ENCODE measurements around the gene KNSTRN. TPM values are rescaled to one million over a fixed set of nuclear protein-coding genes. Genes with fewer than 3 reads are reported as not detected.

The KNSTRN gene
- total RNA-seq, 1 donor from 2014 or later, result 152 TPM

DNA sequence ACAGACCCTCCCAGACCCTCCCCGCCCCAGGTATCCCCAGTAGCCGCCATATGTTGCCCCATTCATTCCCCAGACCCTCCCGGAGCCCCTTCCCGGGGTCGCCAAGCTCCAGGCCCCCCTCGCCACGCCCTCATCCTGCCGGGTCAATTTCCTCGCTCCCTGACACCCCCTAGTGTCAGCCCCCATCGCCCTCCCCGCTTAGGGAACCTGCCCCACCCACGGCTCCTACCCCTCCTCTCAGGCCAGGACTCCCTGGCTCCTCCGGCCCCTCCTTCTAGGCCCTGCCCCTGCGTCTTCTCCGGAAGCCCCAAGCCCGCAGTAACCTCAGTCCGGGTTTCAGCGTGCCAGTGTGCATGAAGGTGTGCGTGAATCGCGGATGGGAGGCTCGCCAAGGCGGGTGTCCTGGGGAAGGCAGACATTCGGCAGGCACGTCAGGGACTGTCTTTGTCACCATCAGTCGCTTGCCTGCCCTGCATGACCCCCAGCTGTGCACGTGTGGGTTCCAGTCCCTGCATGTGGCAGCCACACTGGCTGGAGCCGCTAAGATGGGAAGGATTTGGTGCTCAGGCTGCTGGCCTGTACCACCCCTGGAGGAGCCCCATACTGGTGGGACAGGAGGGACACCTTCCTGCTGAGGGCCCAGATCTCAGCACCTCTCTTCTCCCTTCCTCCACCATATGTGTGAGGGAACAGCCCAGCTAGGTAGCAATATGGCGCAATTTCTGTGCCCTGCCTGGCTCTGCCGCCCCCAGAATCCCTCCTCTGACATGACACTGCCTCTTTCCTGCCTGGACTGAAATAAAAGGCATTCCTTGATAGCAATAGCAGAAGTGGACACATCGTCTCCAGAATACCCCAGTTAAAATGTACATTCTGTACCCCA, 23.8 kb upstream of the KNSTRN start:
- DNase-seq (ENCODE audit: low spot score), result no peak
- peaks cover 28% of the 10 kb centered on the region for H3F3A ChIP-seq (ENCODE audit: low read depth)
- H3K4me3 ChIP-seq, result peak overlapping the region; percentile 70
- H3K79me2 ChIP-seq (ENCODE audit: low read depth), result no peaks in the 10 kb centered on the region
- no peaks in the 10 kb centered on the region for H3K9me3 ChIP-seq (ENCODE audit: low read depth)
- peaks cover 18% of the 10 kb centered on the region for H3K4me1 ChIP-seq
- no peaks in the 10 kb centered on the region for H3K9me3 Mint-ChIP-seq
- no peaks in the 10 kb centered on the region for H3K36me3 ChIP-seq
- H2AFZ ChIP-seq (replicated peaks), result no peak overlapping the region
- peaks cover 11% of the 10 kb centered on the region for H4K20me1 ChIP-seq (ENCODE audit: low read depth)
- no peak overlapping the region for H3K27ac Mint-ChIP-seq
- H3K36me3 Mint-ChIP-seq, result no peaks in the 10 kb centered on the region
- peaks cover 33% of the 10 kb centered on the region for H3K27me3 Mint-ChIP-seq (ENCODE audit: insufficient read depth, low read depth)
- peak overlapping the region; percentile 98 for H3K4me2 ChIP-seq
- peak overlapping the region; percentile 85 for H3K4me3 Mint-ChIP-seq
- H3K4me1 Mint-ChIP-seq, result peaks cover 23% of the 10 kb centered on the region
- TF ChIP-seq EZH2phosphoT487 (IDR thresholded peaks at IDR 0.05) (no peak), CTCF (IDR thresholded peaks at IDR 0.05) (peak; percentile 26), EZH2 (IDR thresholded peaks at IDR 0.05) (no peak)
- H3K9ac ChIP-seq, result no peak overlapping the region
- H3K27me3 ChIP-seq, result peaks cover 62% of the 10 kb centered on the region
- no peak overlapping the region for H3K27ac ChIP-seq

GRCh38 chr15:40360015-40360414, 22.5 kb upstream of the KNSTRN start:
- Mint-ChIP-seq H3K27me3 (ENCODE audit: insufficient read depth, low read depth) (peaks cover 36% of the 10 kb centered on the region), H3K4me1 (peaks cover 13% of the 10 kb centered on the region), H3K27ac (no peak overlapping the region), H3K4me3 (peak overlapping the region; percentile 85), H3K9me3 (no peaks in the 10 kb centered on the region), H3K36me3 (no peaks in the 10 kb centered on the region)
- H3F3A ChIP-seq (ENCODE audit: low read depth), result peaks cover 25% of the 10 kb centered on the region
- H3K9ac ChIP-seq, result no peak overlapping the region
- peaks cover 8% of the 10 kb centered on the region for H3K4me1 ChIP-seq
- H3K27ac ChIP-seq, result no peak overlapping the region
- DNase-seq (ENCODE audit: low spot score), result no peak
- H4K20me1 ChIP-seq (ENCODE audit: low read depth), result peaks cover 11% of the 10 kb centered on the region
- H3K79me2 ChIP-seq (ENCODE audit: low read depth), result no peaks in the 10 kb centered on the region
- TF ChIP-seq CTCF (IDR thresholded peaks at IDR 0.05) (no peak), EZH2 (IDR thresholded peaks at IDR 0.05) (no peak), EZH2phosphoT487 (IDR thresholded peaks at IDR 0.05) (no peak)
- H3K36me3 ChIP-seq, result no peaks in the 10 kb centered on the region
- H3K9me3 ChIP-seq (ENCODE audit: low read depth), result no peaks in the 10 kb centered on the region
- no peak overlapping the region for H2AFZ ChIP-seq (replicated peaks)
- H3K4me2 ChIP-seq, result no peak overlapping the region
- peaks cover 63% of the 10 kb centered on the region for H3K27me3 ChIP-seq
- H3K4me3 ChIP-seq, result no peak overlapping the region

DNA sequence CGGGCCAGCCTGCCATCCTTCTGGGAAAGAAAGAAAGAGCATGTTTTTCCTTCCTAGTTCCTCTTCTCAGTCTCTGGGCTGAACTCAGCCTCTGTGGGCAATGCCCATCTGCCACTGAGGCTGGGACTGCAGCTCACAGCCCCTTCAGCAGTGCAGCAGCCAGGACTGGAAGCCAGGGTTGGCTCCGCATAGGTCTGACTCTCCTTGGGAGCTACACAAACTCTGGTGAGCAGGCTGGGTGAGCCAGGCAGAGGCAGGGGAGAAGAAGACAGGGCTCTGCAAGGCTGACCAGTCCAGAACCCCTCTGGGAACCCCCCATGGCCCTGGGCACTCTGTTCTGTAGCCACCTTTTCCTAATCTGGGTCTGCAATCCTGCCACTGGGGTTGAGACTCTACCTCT, 20.9 kb upstream of the KNSTRN start:
- H3K27ac ChIP-seq, result no peak overlapping the region
- Mint-ChIP-seq H3K27me3 (ENCODE audit: insufficient read depth, low read depth) (peaks cover 44% of the 10 kb centered on the region), H3K4me3 (no peak overlapping the region), H3K27ac (no peak overlapping the region), H3K9me3 (no peaks in the 10 kb centered on the region), H3K36me3 (no peaks in the 10 kb centered on the region), H3K4me1 (peaks cover 7% of the 10 kb centered on the region)
- peaks cover 25% of the 10 kb centered on the region for H3F3A ChIP-seq (ENCODE audit: low read depth)
- H3K4me1 ChIP-seq, result peaks cover 8% of the 10 kb centered on the region
- H3K4me3 ChIP-seq, result no peak overlapping the region
- H3K36me3 ChIP-seq, result no peaks in the 10 kb centered on the region
- no peak overlapping the region for H3K9ac ChIP-seq
- peaks cover 11% of the 10 kb centered on the region for H4K20me1 ChIP-seq (ENCODE audit: low read depth)
- peaks cover 73% of the 10 kb centered on the region for H3K27me3 ChIP-seq
- no peak for DNase-seq (ENCODE audit: low spot score)
- H2AFZ ChIP-seq (replicated peaks), result no peak overlapping the region
- TF ChIP-seq CTCF (IDR thresholded peaks at IDR 0.05) (no peak), EZH2phosphoT487 (IDR thresholded peaks at IDR 0.05) (no peak), EZH2 (IDR thresholded peaks at IDR 0.05) (no peak)
- H3K79me2 ChIP-seq (ENCODE audit: low read depth), result no peaks in the 10 kb centered on the region
- H3K4me2 ChIP-seq, result no peak overlapping the region
- no peaks in the 10 kb centered on the region for H3K9me3 ChIP-seq (ENCODE audit: low read depth)
